HL-60 (cell line): ENCODE data around the gene TBC1D5.

ENCODE experiments used
- CTCF ChIP-seq: IDR thresholded peaks from one replicate; pipeline ENCODE4 v1.5.1; 2011; ENCODE audit warnings: low read length, control low read depth, inconsistent platforms; ENCODE audit not compliant: insufficient read depth
- GABPA ChIP-seq: IDR thresholded peaks from 2 replicates; pipeline ENCODE4 v1.6.1; 2012; ENCODE audit warnings: low read depth
- SPI1 ChIP-seq: IDR thresholded peaks from 2 replicates; pipeline ENCODE4 v1.6.1; 2012; ENCODE audit warnings: low read depth, mild to moderate bottlenecking, borderline replicate concordance

GRCh38 chr3:17518189-17519059, 224.0 kb downstream of the TBC1D5 start:
- TF ChIP-seq CTCF (no peak), GABPA (no peak), SPI1 (no peak)
